Erythroblast (primary cell): ENCODE measurements around the gene ZEB1.

ENCODE experiments used
- GATA1 ChIP-seq: IDR thresholded peaks from 2 replicates; pipeline ENCODE4 v1.6.1; 2011; ENCODE audit warnings: low read depth, mild to moderate bottlenecking, control low read depth, low read length, moderate library complexity
- POLR2A ChIP-seq: IDR thresholded peaks from 2 replicates; pipeline ENCODE4 v1.6.1; 2011; ENCODE audit warnings: mild to moderate bottlenecking, low read length

GRCh38 chr10:31341552-31341951, 22.5 kb downstream of the ZEB1 start:
- TF ChIP-seq POLR2A (no peak), GATA1 (no peak)
